H9 (cell line): ENCODE results near the gene RIMBP2. TPM values are rescaled to one million over a fixed set of nuclear protein-coding genes. Genes with fewer than 3 reads are reported as not detected.

Experiments used
- DNase-seq: peaks from one replicate; pipeline ENCODE4 v3.0.0-alpha.2; 2017
- H2AFZ ChIP-seq: one replicate; pipeline ENCODE4 v1.6.1; 2013; ENCODE audit warnings: mild to moderate bottlenecking, low read length, control low read depth, moderate library complexity
- H2AK5ac ChIP-seq: 2 replicates; pipeline ENCODE4 v1.6.1; 2013; ENCODE audit warnings: low read length, control low read depth, mixed read lengths; ENCODE audit not compliant: insufficient read length
- H2BK120ac ChIP-seq: one replicate; pipeline ENCODE4 v1.6.1; 2013; ENCODE audit warnings: low read depth, mild to moderate bottlenecking, low read length, control low read depth, inconsistent platforms; ENCODE audit not compliant: poor library complexity, severe bottlenecking
- H2BK12ac ChIP-seq: 2 replicates; pipeline ENCODE4 v1.6.1; 2013; ENCODE audit warnings: low read length, control low read depth, mixed read lengths, low read depth; ENCODE audit not compliant: insufficient read length
- H2BK15ac ChIP-seq: 2 replicates; pipeline ENCODE4 v1.6.1; 2013; ENCODE audit warnings: low read depth, low read length, control low read depth
- H2BK20ac ChIP-seq: one replicate; pipeline ENCODE4 v1.6.1; 2013; ENCODE audit warnings: low read depth, mild to moderate bottlenecking, low read length, control low read depth, inconsistent platforms; ENCODE audit not compliant: poor library complexity, severe bottlenecking
- H2BK5ac ChIP-seq: 2 replicates; pipeline ENCODE4 v1.6.1; 2013; ENCODE audit warnings: low read length, control low read depth, mixed read lengths; ENCODE audit not compliant: insufficient read length
- H3K14ac ChIP-seq: 2 replicates; pipeline ENCODE4 v1.6.1; 2013; ENCODE audit warnings: low read length, control low read depth; ENCODE audit not compliant: insufficient read depth
- H3K18ac ChIP-seq: 2 replicates; pipeline ENCODE4 v1.6.1; 2013; ENCODE audit warnings: low read depth, mild to moderate bottlenecking, mixed read lengths, low read length, control low read depth; ENCODE audit not compliant: insufficient read length
- H3K23ac ChIP-seq: 2 replicates; pipeline ENCODE4 v1.6.1; 2013; ENCODE audit warnings: low read length, control low read depth, mixed read lengths, low read depth; ENCODE audit not compliant: insufficient read length
- H3K23me2 ChIP-seq: 2 replicates; pipeline ENCODE4 v1.6.1; 2013; ENCODE audit warnings: low read depth, mild to moderate bottlenecking, mixed read lengths, low read length, control low read depth; ENCODE audit not compliant: insufficient read length, poor library complexity, severe bottlenecking
- H3K27ac ChIP-seq: 2 replicates; pipeline ENCODE4 v1.5.1; 2013; ENCODE audit warnings: low read length, control low read depth, mixed read lengths, low read depth; ENCODE audit not compliant: insufficient read length
- H3K27me3 ChIP-seq: 2 replicates; pipeline ENCODE4 v1.6.1; 2013; ENCODE audit warnings: low read length, control low read depth, inconsistent platforms; ENCODE audit not compliant: insufficient read depth
- H3K4ac ChIP-seq: 2 replicates; pipeline ENCODE4 v1.6.1; 2013; ENCODE audit warnings: low read depth, mild to moderate bottlenecking, control low read depth, inconsistent platforms, low read length, moderate library complexity
- H3K4me1 ChIP-seq: 2 replicates; pipeline ENCODE4 v1.6.1; 2013; ENCODE audit warnings: low read length, control low read depth, inconsistent platforms; ENCODE audit not compliant: insufficient read depth
- H3K4me2 ChIP-seq: 2 replicates; pipeline ENCODE4 v1.6.1; 2013; ENCODE audit warnings: low read length, control low read depth, mixed read lengths; ENCODE audit not compliant: insufficient read length, insufficient read depth
- H3K56ac ChIP-seq: 2 replicates; pipeline ENCODE4 v1.6.1; 2013; ENCODE audit warnings: low read depth, mild to moderate bottlenecking, mixed read lengths, low read length, control low read depth; ENCODE audit not compliant: insufficient read length
- H3K79me1 ChIP-seq: 2 replicates; pipeline ENCODE4 v1.6.1; 2013; ENCODE audit warnings: low read depth, mild to moderate bottlenecking, moderate library complexity, low read length, control low read depth, inconsistent platforms; ENCODE audit not compliant: insufficient read depth, poor library complexity, severe bottlenecking
- H3K79me2 ChIP-seq: 2 replicates; pipeline ENCODE4 v1.6.1; 2013; ENCODE audit warnings: low read length, control low read depth, inconsistent platforms; ENCODE audit not compliant: insufficient read depth
- H3K9ac ChIP-seq: 2 replicates; pipeline ENCODE4 v1.6.1; 2013; ENCODE audit warnings: low read length, control low read depth, mixed read lengths; ENCODE audit not compliant: insufficient read length; ENCODE audit errors: extremely low read depth
- H3K9me3 ChIP-seq: one replicate; pipeline ENCODE4 v1.6.1; 2013; ENCODE audit warnings: low read depth, low read length, inconsistent platforms; ENCODE audit not compliant: control insufficient read depth
- H3T11ph ChIP-seq: one replicate; pipeline ENCODE4 v1.6.1; 2013; ENCODE audit warnings: mild to moderate bottlenecking, low read length, control low read depth, inconsistent platforms
- H4K20me1 ChIP-seq: one replicate; pipeline ENCODE4 v1.6.1; 2013; ENCODE audit not compliant: control insufficient read depth, insufficient read length, insufficient read depth
- H4K5ac ChIP-seq: 2 replicates; pipeline ENCODE4 v1.6.1; 2013; ENCODE audit warnings: low read depth, mild to moderate bottlenecking, mixed read lengths, low read length, control low read depth; ENCODE audit not compliant: insufficient read length
- H4K8ac ChIP-seq: replicated peaks from 2 replicates; pipeline ENCODE4 v1.6.1; 2013; ENCODE audit warnings: low read length, control low read depth, mixed read lengths, low read depth; ENCODE audit not compliant: insufficient read length
- H4K91ac ChIP-seq: 2 replicates; pipeline ENCODE4 v1.6.1; 2013; ENCODE audit warnings: low read depth, mild to moderate bottlenecking, moderate library complexity, mixed read lengths, low read length, control low read depth; ENCODE audit not compliant: insufficient read length
- H3K27ac Mint-ChIP-seq, 3 experiments: 2 replicates in 2 of 3; 3 replicates in 1 of 3; pipeline ENCODE4 v1.8.0; 2020 to 2021; ENCODE audit warnings: mixed read lengths in 3 of 3, mild to moderate bottlenecking in 1 of 3, moderate library complexity in 1 of 3
- H3K27me3 Mint-ChIP-seq: 2 replicates; pipeline ENCODE4 v1.8.0; 2021; ENCODE audit warnings: low read depth, mild to moderate bottlenecking, moderate library complexity, mixed read lengths
- H3K36me3 Mint-ChIP-seq, 3 experiments: 2 replicates in 2 of 3; 3 replicates in 1 of 3; pipeline ENCODE4 v1.8.0; 2020 to 2021; ENCODE audit warnings: low read depth in 3 of 3, mixed read lengths in 3 of 3; ENCODE audit not compliant: insufficient read depth in 1 of 3
- H3K4me1 Mint-ChIP-seq, 2 experiments: 2 replicates each; pipeline ENCODE4 v1.8.0; 2020; ENCODE audit warnings: mixed read lengths in 2 of 2
- H3K4me3 Mint-ChIP-seq, 2 experiments: 2 replicates in 1 of 2; 3 replicates in 1 of 2; pipeline ENCODE4 v1.8.0; 2020 to 2021; ENCODE audit warnings: mild to moderate bottlenecking in 2 of 2, mixed read lengths in 2 of 2, moderate library complexity in 1 of 2
- H3K9me3 Mint-ChIP-seq, 2 experiments: 2 replicates in 1 of 2; 3 replicates in 1 of 2; pipeline ENCODE4 v1.8.0; 2020; ENCODE audit warnings: mild to moderate bottlenecking in 2 of 2, mixed read lengths in 2 of 2, moderate library complexity in 1 of 2
- WGBS: extraction: QIAGEN DNeasy Blood & Tissue Kit; methylation state at CpG from one replicate; pipeline ENCODE4 v1.1.7; 2013; ENCODE audit warnings: missing lambda C conversion rate, low lambda C conversion rate, mixed read lengths; ENCODE audit not compliant: insufficient read length; ENCODE audit errors: extremely low coverage; 5-methylcytosine and 5-hydroxymethylcytosine counted together
- total RNA-seq: library from RNA; stranded (reverse); gene quantifications from 2 replicates; pipeline ENCODE4 v1.2.1, GENCODE V29; 2021
- TF ChIP-seq, protein P1 (sequence below): fragments of 200-600 bp; sonication (generic); conservative IDR thresholded peaks from 3 replicates; pipeline ENCODE4 v1.8.0; 2021; ENCODE audit warnings: antibody characterized with exemption, mild to moderate bottlenecking

The RIMBP2 gene
- total RNA-seq, 1 experiment from 2014 or later: 0.70 TPM

DNA sequence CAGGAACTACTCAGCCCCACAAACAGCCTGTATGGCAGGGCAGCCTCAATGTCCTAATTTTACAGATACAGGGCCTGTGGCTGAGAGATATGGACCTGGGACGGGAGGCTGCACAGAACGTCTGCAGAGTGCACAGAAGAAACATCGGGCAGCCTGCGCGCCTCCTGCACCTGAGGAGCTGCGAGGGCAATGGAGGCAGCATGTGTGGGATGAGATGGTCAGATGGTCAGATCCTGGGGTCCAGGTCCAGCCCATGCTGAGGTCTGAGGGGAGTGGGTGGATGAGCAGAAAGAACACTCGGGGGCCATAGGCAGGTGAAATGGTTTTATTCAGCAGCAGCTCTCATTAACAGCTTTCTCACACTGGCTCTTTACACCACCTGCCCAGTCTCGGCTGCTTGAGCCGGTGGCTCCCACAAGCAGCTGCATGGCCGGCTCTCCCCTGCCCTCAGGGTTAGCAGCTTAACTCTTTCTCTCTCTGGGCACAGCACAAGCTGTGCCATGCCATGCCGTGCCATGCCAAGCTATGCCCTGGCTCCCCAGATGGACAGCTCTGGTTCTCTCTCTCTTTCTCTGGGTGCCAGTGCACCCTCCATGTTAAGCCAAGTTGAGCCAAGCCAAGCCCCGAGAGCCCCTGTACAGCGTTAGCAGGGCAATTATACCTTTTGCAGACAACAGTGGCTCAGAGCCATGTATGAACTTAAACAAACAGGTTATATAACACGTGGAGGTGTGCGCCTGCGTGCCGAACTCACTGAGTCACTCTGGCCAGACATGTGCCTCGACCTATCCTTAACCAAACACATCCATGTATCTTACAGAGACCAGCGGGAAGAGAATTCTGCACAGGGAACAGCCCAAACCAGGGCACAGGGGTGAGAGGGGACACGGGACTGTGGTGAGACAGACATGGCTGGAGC, 47.6 kb downstream of the RIMBP2 start:
- Histone ChIP-seq H3K23me2 (no peaks in the 10 kb centered on the region), H3K79me1 (no peaks in the 10 kb centered on the region), H2BK12ac (no peak overlapping the region), H2AFZ (no peak overlapping the region), H4K8ac (no peak overlapping the region), H3K27me3 (no peaks in the 10 kb centered on the region), H3K14ac (no peak overlapping the region), H2BK120ac (no peak overlapping the region), H3K4me1 (no peaks in the 10 kb centered on the region), H3K4me2 (no peak overlapping the region), H3K23ac (no peak overlapping the region), H3K9me3 (peaks cover 15% of the 10 kb centered on the region), H2AK5ac (no peak overlapping the region), H3K27ac (no peak overlapping the region), H2BK20ac (no peak overlapping the region), H3K4ac (no peak overlapping the region), H3K56ac (no peak overlapping the region), H3K18ac (no peak overlapping the region), H3K79me2 (no peaks in the 10 kb centered on the region), H3T11ph (no peak overlapping the region), H4K91ac (no peak overlapping the region), H2BK15ac (no peak overlapping the region), H4K20me1 (no peaks in the 10 kb centered on the region), H3K9ac (no peak overlapping the region), H4K5ac (no peak overlapping the region), H2BK5ac (no peak overlapping the region)
- Mint-ChIP-seq H3K27me3 (peaks cover 23% of the 10 kb centered on the region), H3K36me3 (peaks cover 3 to 22% (median 12%) of the 10 kb centered on the region in 3 experiments; a peak in 6 of 7 replicates), H3K9me3 (peaks cover 42% of the 10 kb centered on the region in 2 experiments), H3K4me1 (0 out of 4 replicates have a peak, but pooled peaks cover 0 to 4% of the 10 kb centered on the region in 2 experiments), H3K27ac (no peak overlapping the region), H3K4me3 (no peak overlapping the region)
- WGBS: no CpG with 5 or more reads among the region's 20 CpGs
- no peak for DNase-seq
- TF ChIP-seq, protein P1, sequence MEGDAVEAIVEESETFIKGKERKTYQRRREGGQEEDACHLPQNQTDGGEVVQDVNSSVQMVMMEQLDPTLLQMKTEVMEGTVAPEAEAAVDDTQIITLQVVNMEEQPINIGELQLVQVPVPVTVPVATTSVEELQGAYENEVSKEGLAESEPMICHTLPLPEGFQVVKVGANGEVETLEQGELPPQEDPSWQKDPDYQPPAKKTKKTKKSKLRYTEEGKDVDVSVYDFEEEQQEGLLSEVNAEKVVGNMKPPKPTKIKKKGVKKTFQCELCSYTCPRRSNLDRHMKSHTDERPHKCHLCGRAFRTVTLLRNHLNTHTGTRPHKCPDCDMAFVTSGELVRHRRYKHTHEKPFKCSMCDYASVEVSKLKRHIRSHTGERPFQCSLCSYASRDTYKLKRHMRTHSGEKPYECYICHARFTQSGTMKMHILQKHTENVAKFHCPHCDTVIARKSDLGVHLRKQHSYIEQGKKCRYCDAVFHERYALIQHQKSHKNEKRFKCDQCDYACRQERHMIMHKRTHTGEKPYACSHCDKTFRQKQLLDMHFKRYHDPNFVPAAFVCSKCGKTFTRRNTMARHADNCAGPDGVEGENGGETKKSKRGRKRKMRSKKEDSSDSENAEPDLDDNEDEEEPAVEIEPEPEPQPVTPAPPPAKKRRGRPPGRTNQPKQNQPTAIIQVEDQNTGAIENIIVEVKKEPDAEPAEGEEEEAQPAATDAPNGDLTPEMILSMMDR: no peak
